GM23248 (cell line): ENCODE results near the gene EML4. TPM values are rescaled to one million over a fixed set of nuclear protein-coding genes. Genes with fewer than 3 reads are reported as not detected.

Source experiments
- DNase-seq: peaks from one replicate; pipeline ENCODE4 v3.0.0-alpha.2; 2015
- H2AFZ ChIP-seq: fragments of 200-600 bp; sonication (generic); 2 replicates; pipeline ENCODE4 v1.6.1; 2016; ENCODE audit warnings: antibody characterized with exemption
- H3F3A ChIP-seq: fragments of 200-600 bp; sonication (generic); 2 replicates; pipeline ENCODE4 v1.6.1; 2016; ENCODE audit warnings: mild to moderate bottlenecking, antibody characterized with exemption, mixed run types; ENCODE audit not compliant: insufficient read depth
- H3K27ac ChIP-seq: fragments of 200-600 bp; sonication (generic); 2 replicates; pipeline ENCODE4 v1.5.1; 2016; ENCODE audit warnings: mild to moderate bottlenecking
- H3K27me3 ChIP-seq: fragments of 200-600 bp; sonication (generic); replicated peaks from 2 replicates; pipeline ENCODE4 v1.6.1; 2016; ENCODE audit warnings: mild to moderate bottlenecking; ENCODE audit not compliant: insufficient read depth
- H3K36me3 ChIP-seq: fragments of 200-600 bp; sonication (generic); 2 replicates; pipeline ENCODE4 v1.6.1; 2016; ENCODE audit warnings: low read depth, mild to moderate bottlenecking
- H3K4me1 ChIP-seq: fragments of 200-600 bp; sonication (generic); 2 replicates; pipeline ENCODE4 v1.6.1; 2016; ENCODE audit warnings: mild to moderate bottlenecking; ENCODE audit not compliant: insufficient read depth
- H3K4me2 ChIP-seq: fragments of 200-600 bp; sonication (generic); one replicate; pipeline ENCODE4 v1.6.1; 2016; ENCODE audit warnings: mild to moderate bottlenecking; ENCODE audit not compliant: unreplicated experiment
- H3K4me3 ChIP-seq: fragments of 200-600 bp; sonication (generic); 2 replicates; pipeline ENCODE4 v1.5.1; 2016; ENCODE audit warnings: mild to moderate bottlenecking
- H3K79me2 ChIP-seq: fragments of 200-600 bp; sonication (generic); 2 replicates; pipeline ENCODE4 v1.6.1; 2016; ENCODE audit warnings: mild to moderate bottlenecking; ENCODE audit not compliant: insufficient read depth
- H3K9ac ChIP-seq: fragments of 200-600 bp; sonication (generic); 2 replicates; pipeline ENCODE4 v1.6.1; 2016; ENCODE audit warnings: mild to moderate bottlenecking
- H3K9me2 ChIP-seq: fragments of 200-600 bp; sonication (generic); 2 replicates; pipeline ENCODE4 v1.6.1; 2016; ENCODE audit warnings: mixed run types, mild to moderate bottlenecking, moderate library complexity; ENCODE audit not compliant: insufficient read depth
- H3K9me3 ChIP-seq: fragments of 200-600 bp; sonication (generic); one replicate; pipeline ENCODE4 v1.6.1; 2017; ENCODE audit warnings: low read depth
- H4K20me1 ChIP-seq: fragments of 200-600 bp; sonication (generic); 2 replicates; pipeline ENCODE4 v1.6.0; 2016; ENCODE audit not compliant: insufficient read depth
- EZH2 ChIP-seq: fragments of 200-600 bp; sonication (generic); IDR thresholded peaks from 2 replicates; pipeline ENCODE4 v1.6.1; 2018; ENCODE audit warnings: antibody characterized with exemption, mild to moderate bottlenecking; ENCODE audit not compliant: insufficient read depth, poor library complexity, severe bottlenecking
- EZH2phosphoT487 ChIP-seq: fragments of 200-600 bp; sonication (generic); IDR thresholded peaks from 2 replicates; pipeline ENCODE4 v1.6.1; 2018; ENCODE audit warnings: antibody characterized with exemption, moderate library complexity, mild to moderate bottlenecking, low read depth; ENCODE audit not compliant: insufficient read depth
- WGBS, 2 experiments: methylation state at CpG; one replicate each; pipeline ENCODE4 v1.1.6; 2015 to 2017; ENCODE audit warnings: low lambda C conversion rate in 2 of 2, low coverage in 1 of 2; ENCODE audit errors: missing lambda C conversion rate in 2 of 2; 5-methylcytosine and 5-hydroxymethylcytosine counted together
- in situ Hi-C: fragments of 300-500 bp; cut with MboI; formaldehyde crosslinking; loops from 2 replicates; pipeline ENCODE4 v1.15.0; 2020
- polyA plus RNA-seq: library from polyadenylated mRNA; unstranded; fragments of >200 nt; fragmentation: Nextera tagmentation; extraction: Ambion mirVana; gene quantifications from 2 replicates; pipeline ENCODE4 v1.2.1, GENCODE V29; 2016
- total RNA-seq: library from RNA; depleted of rRNA; stranded (reverse); fragments of >200 nt; shearing (Covaris generic); gene quantifications from 2 replicates; pipeline ENCODE4 v1.2.3, GENCODE V29; 2014

Gene EML4
- total and polyA plus RNA-seq, 2 experiments from 2014 or later, result 19.3 to 21.7 TPM

DNA sequence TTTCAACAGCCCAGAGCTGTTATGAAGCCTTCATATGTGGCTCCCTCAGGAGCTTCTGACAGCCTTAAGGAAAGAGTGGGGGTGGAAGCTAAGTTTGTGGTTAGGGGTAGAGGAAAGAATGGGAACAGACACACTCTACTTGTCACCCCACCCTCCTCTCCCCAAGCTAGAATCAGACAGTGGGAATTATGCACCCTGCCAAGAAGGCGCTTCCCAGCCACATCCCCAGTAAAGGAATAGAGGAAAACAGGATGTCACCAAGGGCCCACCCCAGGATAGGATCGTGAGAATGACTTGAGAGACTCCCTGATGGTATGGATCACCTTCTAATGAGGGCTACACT is 32.4 kb upstream of the EML4 start:
- Histone ChIP-seq H3K79me2 (no peaks in the 10 kb centered on the region), H3K9ac (no peak overlapping the region), H3K4me2 (no peak overlapping the region), H3K4me3 (no peak overlapping the region), H3K27me3 (no peaks in the 10 kb centered on the region), H4K20me1 (no peaks in the 10 kb centered on the region), H3K9me3 (no peaks in the 10 kb centered on the region), H3K36me3 (no peaks in the 10 kb centered on the region), H3F3A (peaks cover 40% of the 10 kb centered on the region), H2AFZ (no peak overlapping the region), H3K27ac (no peak overlapping the region), H3K4me1 (peaks cover 40% of the 10 kb centered on the region), H3K9me2 (no peaks in the 10 kb centered on the region)
- no peak for DNase-seq
- in situ Hi-C loops, result no loop called here
- 76 to 78% methylated on average over 2 of the region's 2 CpGs for WGBS, 2 experiments
- no peak for TF ChIP-seq EZH2
- TF ChIP-seq EZH2phosphoT487, result no peak

DNA sequence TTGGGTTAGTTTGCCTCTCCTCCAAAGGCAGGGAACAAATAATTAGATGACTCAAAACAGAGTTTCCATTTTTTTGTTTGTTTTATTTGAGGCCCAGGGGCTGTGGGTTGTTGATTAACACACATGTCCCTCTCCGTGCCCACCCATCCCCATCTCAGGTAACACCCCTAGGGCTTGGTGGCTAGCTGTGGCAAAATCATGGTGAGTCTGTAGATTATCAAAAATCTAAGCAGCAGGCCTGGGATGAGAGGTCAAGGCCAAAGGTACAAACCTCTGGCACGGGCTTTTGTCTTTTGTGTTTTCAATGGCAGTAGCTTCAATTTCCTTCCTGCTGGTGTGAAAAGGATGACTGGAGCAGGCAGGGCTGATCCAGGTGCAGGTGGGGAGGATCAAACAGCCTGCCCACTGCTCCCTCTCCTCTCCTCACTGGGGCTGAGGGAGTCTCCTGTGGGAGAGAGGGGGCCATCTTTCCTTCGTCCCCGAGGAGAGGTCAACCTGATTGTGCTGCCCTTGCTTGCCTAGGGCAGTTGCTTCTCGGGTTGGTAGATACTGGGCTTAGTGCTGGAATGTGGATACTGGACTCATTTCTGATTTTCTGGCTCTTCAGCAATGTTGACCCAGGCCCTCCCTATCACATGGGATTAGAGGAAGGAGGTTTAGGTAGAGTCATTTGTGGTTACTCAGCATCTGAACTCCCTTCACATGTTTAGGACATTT is 31.9 kb upstream of the EML4 start:
- DNase-seq, result no peak
- Histone ChIP-seq H3K9me2 (no peaks in the 10 kb centered on the region), H4K20me1 (no peaks in the 10 kb centered on the region), H3K36me3 (no peaks in the 10 kb centered on the region), H3K4me1 (peaks cover 39% of the 10 kb centered on the region), H3K27me3 (no peaks in the 10 kb centered on the region), H3K4me2 (no peak overlapping the region), H3K79me2 (no peaks in the 10 kb centered on the region), H3F3A (peaks cover 40% of the 10 kb centered on the region), H2AFZ (no peak overlapping the region), H3K27ac (no peak overlapping the region), H3K9me3 (no peaks in the 10 kb centered on the region), H3K9ac (no peak overlapping the region), H3K4me3 (no peak overlapping the region)
- in situ Hi-C loops, result no loop called here
- WGBS, 2 experiments, result 93 to 98% methylated on average over 5 of the region's 5 CpGs
- TF ChIP-seq EZH2phosphoT487 (no peak), EZH2 (no peak)

GRCh38 chr2:42138163-42139015 is 30.8 kb upstream of the EML4 start:
- H3K4me2 ChIP-seq, result no peak overlapping the region
- TF ChIP-seq EZH2phosphoT487, result no peak
- no peak for TF ChIP-seq EZH2
- no peaks in the 10 kb centered on the region for H3K9me3 ChIP-seq
- H3K4me1 ChIP-seq, result peaks cover 41% of the 10 kb centered on the region
- no peak overlapping the region for H2AFZ ChIP-seq
- no peaks in the 10 kb centered on the region for H3K9me2 ChIP-seq
- H3K27me3 ChIP-seq, result no peaks in the 10 kb centered on the region
- H3K27ac ChIP-seq, result no peak overlapping the region
- H3K36me3 ChIP-seq, result no peaks in the 10 kb centered on the region
- H3F3A ChIP-seq, result peaks cover 44% of the 10 kb centered on the region
- H4K20me1 ChIP-seq, result no peaks in the 10 kb centered on the region
- peak; percentile 92 for DNase-seq
- H3K4me3 ChIP-seq, result no peak overlapping the region
- in situ Hi-C loops, result no loop called here
- H3K9ac ChIP-seq, result no peak overlapping the region
- 74 to 75% methylated on average over 5 of the region's 5 CpGs for WGBS, 2 experiments
- H3K79me2 ChIP-seq, result no peaks in the 10 kb centered on the region

DNA sequence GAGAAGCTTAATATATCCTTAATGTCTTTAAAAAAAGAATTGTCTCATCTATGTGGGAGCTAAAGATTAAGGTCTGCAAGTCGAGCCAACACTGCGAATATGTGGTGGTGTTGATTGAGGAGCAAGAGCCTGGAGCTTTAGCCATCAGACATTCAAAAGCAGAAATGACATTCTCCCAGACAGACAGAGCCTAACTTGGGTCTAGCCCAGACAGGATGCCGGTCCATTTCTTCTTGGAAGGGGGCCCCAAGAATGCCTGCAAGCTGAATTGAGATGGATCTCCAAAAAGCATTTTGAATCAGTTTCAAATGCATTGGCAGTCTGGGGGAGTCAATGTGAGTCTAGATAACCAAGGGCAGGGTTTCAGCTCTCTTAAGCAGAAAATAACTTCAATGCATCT is 30.1 kb upstream of the EML4 start:
- Histone ChIP-seq H3K4me2 (no peak overlapping the region), H3K27me3 (no peaks in the 10 kb centered on the region), H3K36me3 (no peaks in the 10 kb centered on the region), H3F3A (peaks cover 42% of the 10 kb centered on the region), H2AFZ (no peak overlapping the region), H3K9me3 (no peaks in the 10 kb centered on the region), H3K79me2 (no peaks in the 10 kb centered on the region), H3K9me2 (no peaks in the 10 kb centered on the region), H3K27ac (no peak overlapping the region), H3K4me1 (peaks cover 36% of the 10 kb centered on the region), H3K4me3 (no peak overlapping the region), H3K9ac (no peak overlapping the region), H4K20me1 (no peaks in the 10 kb centered on the region)
- 60 to 63% methylated on average over 3 of the region's 3 CpGs for WGBS, 2 experiments
- DNase-seq, result peak; percentile 8
- no peak for TF ChIP-seq EZH2
- no peak for TF ChIP-seq EZH2phosphoT487
- in situ Hi-C loops, result no loop called here
